ENCODE measurements around the gene ALG14.
"Not testable (repeated sequence)": the region's sequence is repeated elsewhere in the genome, so short reads cannot be mapped to it uniquely, and the experiment has no call there.

Gene ALG14

GRCh38 chr1:95005584-95005983, 67.2 kb downstream of the ALG14 start:
- no peak for DNase-seq

- no peak for DNase-seq
Measured at GRCh38 chr1:95004013-95004412, 68.7 kb downstream of the ALG14 start.

GRCh38 chr1:95003433-95003738, 69.4 kb downstream of the ALG14 start:
- DNase-seq = no peak

- DNase-seq = peak; percentile 16
Measured at GRCh38 chr1:95002540-95003432, 70.0 kb downstream of the ALG14 start.

GRCh38 chr1:95002164-95002539, 70.6 kb downstream of the ALG14 start:
- DNase-seq = no peak

GRCh38 chr1:94999456-95000131, 73.2 kb downstream of the ALG14 start:
- no peak for DNase-seq

GRCh38 chr1:94998748-94999147, 74.0 kb downstream of the ALG14 start:
- no peak for DNase-seq

- DNase-seq = no peak
Measured at GRCh38 chr1:94998114-94998513, 74.6 kb downstream of the ALG14 start.

- not testable (repeated sequence) for DNase-seq
Measured at GRCh38 chr1:94995536-94995935, 77.2 kb downstream of the ALG14 start.

- DNase-seq = no peak
Measured at GRCh38 chr1:94994805-94995204, 77.9 kb downstream of the ALG14 start.

- no peak for DNase-seq
Measured at GRCh38 chr1:94993931-94994645, 78.7 kb downstream of the ALG14 start.

- no peak for DNase-seq
Measured at GRCh38 chr1:94992863-94993563, 79.7 kb downstream of the ALG14 start.

- no peak for DNase-seq
Measured at GRCh38 chr1:94992161-94992560, 80.6 kb downstream of the ALG14 start.

GRCh38 chr1:94989911-94990473, 82.8 kb downstream of the ALG14 start:
- DNase-seq = no peak

GRCh38 chr1:94989398-94989797, 83.4 kb downstream of the ALG14 start:
- DNase-seq = no peak

- no peak for DNase-seq
Measured at GRCh38 chr1:94988356-94988755, 84.4 kb downstream of the ALG14 start.

GRCh38 chr1:94986783-94987182, 86.0 kb downstream of the ALG14 start:
- no peak for DNase-seq

GRCh38 chr1:94983171-94983739, 89.5 kb downstream of the ALG14 start:
- no peak for DNase-seq

- DNase-seq = no peak
Measured at GRCh38 chr1:94982398-94982797, 90.4 kb downstream of the ALG14 start.

- no peak for DNase-seq
Measured at GRCh38 chr1:94981575-94981973, 91.2 kb downstream of the ALG14 start.

GRCh38 chr1:94980582-94981574, 91.9 kb downstream of the ALG14 start:
- DNase-seq = no peak

All from retina (tissue), 1 donor.